NCI-H1105 (cell line): Measurements from ENCODE around the gene SHB.
A peak's percentile ranks its signal among the peaks of the same experiment; 100 is the strongest.

Experiments
- DNase-seq: peaks from one replicate; lab custom pipeline; 2025; lab: John Stamatoyannopoulos, UW

Gene SHB

DNA sequence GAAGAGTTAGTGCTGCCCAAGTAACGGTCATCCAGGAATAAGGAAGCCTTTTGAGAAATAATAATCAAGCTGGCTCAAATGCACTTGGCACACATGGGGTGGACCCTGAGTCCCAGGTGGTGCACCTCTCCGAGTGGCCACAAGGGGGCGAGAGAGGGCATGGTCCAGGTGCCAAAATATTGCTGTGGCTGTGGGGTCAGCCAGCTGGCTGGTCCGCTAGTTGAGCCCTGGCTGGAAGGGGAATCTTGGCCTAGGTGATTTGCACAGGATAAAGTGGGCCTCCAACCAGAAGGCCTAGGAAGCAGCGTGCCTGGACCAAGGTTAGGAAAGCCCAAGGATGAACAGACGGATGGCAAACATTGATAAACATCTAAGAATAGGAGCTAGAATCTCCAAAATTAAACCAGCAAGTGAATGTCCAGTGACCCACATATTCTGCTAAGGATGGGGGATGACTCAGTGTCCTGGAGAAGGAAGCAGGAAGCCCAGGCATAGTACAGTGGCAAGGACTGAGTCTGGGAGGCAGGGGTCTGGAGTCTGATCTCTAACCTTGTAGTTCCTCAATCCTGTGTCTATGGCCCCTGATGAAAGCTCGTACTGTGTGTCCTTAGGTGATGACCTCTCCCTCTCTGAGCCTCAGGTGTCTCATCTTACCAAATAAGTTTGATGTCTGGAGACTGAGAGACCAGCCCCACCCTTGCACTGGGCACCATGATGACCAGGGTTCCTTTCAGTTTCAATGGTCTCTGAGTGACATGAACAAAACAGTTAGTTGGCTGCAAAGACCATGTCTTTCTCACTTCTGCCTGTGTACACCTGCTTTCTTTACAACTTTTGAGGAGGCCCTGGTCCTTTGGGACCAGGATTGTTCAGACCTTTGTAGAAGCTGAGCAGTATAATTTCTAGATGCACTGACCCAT is 19.2 kb upstream of the SHB start:
- peak; percentile 41 for DNase-seq

- no peak for DNase-seq
These were observed 17.5 kb upstream of the SHB start for GRCh38 chr9:38086496-38086895.

GRCh38 chr9:38085308-38085707 is 16.3 kb upstream of the SHB start:
- DNase-seq = no peak

DNA sequence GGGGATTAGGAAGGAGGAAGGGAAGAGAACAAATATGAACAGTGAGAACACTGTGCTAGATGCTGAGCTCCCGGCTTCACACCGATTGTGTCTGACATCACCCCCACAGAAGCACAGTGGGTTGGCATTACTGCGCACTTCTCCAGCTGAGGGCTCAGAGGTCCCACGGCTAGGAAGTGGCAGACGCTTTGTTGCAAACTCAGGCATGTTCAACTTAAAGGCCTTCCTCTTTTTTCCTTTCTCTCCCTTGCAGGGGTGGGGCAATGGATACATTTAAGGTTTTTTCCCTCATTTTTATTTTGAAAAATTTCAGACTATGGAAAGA is 15.5 kb upstream of the SHB start:
- no peak for DNase-seq

GRCh38 chr9:38083858-38084555 is 15.0 kb upstream of the SHB start:
- no peak for DNase-seq

DNA sequence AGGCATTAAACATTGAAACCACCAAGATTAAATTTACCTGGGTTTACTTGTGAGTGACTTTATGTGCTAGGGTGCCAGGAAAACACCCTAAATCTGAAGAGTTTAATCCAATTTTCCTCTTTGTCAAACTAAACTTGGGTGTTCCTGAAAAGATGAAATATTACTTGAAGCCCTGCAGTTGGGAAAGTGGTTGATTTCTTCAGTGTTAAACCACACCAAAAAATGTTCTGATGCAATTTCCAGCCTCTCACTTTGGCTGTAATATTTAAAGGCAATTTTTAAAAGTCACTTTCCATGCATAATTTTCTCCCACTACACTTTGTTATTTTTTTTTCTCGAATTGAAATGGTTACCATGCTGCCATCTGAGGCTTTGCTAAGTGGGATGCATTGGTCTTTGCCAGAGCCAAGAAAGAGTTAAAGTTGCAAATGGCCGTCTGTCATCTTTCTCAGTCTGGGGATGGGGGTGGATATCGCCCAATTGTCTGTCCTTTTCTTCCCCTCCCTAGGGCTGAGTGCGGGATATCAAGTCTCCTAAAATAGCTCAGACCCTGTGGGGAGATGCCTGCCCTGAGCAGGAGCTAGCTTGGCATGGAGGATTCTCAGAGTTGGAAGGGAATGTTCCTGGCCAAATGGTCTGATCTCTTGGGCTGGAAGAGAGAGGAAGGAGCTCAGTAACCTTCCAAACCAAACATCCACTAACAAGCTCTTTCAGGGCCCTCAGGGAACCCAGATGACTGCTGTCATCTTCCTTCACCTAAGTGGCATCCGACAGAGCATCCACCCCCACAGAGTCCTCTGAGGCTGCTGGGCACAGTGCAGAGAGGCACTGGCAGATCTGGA is 13.6 kb upstream of the SHB start:
- DNase-seq = no peak

DNA sequence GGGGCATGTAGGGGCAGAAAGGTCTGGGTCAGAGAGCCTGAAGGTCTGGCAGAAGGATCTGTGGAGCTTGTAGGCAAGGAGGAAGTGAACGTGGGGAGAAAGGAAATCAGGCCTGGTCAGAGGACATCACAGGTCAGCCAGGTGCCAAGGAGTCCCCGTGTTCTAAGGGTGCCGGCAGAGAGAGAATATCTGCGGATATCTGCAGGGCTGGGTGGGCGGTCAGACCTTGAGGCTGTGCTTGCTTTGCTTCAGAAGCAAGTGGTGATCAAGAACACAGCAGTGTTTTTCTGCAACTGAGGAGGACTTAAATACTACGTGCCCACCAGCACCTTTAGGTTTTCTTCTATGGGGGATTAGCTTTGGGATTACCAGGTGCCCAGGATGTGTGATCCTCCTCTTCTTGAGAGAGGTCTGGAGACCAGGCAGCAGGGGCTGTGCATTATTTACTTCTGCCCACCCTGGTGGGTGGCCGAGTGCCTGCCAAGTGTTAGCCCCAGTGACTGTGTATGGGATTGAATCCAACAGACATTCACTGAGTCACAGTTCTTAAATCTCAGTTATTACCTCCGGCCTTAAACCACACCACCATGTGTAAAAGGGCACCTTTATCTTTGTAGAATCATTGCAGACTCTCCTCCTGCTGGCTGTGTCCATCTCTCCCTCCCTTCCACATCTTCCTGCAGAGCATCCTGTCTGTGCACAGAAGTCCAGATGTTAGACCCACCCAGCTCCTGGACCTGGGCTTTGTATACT is 12.5 kb upstream of the SHB start:
- DNase-seq = no peak

- no peak for DNase-seq
These were observed 10.5 kb upstream of the SHB start for GRCh38 chr9:38079461-38080031.

DNA sequence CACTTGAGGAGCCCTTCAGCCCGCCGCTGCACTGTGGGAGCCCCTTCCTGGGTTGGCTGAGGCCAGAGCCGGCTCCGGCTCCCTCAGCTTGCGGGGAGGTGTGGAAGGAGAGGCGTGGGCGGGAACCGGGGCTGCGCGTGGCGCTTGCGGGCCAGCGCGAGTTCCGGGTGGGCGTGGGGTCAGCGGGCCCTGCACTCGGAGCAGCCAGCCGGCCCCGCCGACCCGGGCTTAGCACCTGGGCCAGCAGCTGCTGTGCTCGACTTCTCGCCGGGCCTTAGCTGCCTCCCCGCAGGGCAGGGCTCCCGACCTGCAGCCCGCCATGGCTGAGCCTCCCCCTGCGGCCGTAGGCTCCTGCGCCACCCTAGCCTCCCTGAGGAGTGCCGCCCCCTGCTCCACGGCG is 6.2 kb upstream of the SHB start:
- no peak for DNase-seq

GRCh38 chr9:38074441-38074961 is 5.5 kb upstream of the SHB start:
- DNase-seq = no peak

DNA sequence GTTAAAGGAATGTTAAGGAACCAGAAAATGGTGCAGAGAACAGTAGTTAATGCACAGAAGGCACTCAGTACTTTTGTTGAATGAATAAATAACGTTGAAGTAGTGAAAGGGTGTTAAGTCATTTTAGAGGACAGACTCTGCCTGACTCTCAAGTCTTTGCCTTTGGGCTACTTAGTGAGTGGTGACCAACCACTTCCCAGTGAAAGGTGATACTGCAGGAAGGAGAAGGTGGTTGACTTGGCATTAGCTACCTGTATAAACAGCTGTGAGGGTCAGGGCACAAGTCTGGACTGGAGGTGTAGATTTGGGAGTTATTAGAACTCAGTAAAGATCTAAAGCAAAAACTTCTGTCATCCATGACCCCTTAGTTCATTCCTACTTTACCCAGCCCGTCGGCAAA is 4.9 kb upstream of the SHB start:
- DNase-seq = no peak

DNA sequence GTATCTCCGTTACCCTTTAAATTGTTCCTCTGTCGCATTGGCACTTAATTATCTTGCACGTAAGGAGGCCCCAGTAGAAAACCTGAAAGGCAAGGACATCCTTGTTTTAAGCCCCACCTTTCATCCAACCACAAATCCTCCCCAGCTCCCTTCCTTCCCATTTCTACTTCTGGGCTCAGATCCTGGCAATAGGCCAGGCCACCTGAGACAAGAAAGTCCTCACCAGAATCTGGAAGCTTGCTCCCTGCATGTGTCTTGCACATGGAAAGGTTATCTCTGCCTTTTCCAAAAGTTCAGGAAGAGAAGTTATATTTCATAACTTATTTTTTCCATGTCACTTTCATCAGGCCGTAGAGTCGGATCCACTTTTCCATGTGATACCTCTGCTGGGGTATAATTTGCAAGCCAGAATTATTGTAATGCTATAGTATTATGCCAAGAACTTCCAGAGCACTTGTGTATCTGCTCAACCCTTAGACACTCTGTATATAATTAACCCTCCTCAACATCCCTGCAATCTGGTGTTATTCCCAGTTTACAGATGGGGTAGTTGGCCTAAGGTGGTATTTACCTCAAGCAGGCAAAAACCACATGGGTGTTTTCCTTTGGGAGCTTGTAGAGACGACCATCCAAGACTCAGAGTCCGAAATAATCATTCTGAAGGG is 2.6 kb upstream of the SHB start:
- DNase-seq = no peak

GRCh38 chr9:38067859-38068681 is 957 bp downstream of the SHB start:
- no peak for DNase-seq

DNA sequence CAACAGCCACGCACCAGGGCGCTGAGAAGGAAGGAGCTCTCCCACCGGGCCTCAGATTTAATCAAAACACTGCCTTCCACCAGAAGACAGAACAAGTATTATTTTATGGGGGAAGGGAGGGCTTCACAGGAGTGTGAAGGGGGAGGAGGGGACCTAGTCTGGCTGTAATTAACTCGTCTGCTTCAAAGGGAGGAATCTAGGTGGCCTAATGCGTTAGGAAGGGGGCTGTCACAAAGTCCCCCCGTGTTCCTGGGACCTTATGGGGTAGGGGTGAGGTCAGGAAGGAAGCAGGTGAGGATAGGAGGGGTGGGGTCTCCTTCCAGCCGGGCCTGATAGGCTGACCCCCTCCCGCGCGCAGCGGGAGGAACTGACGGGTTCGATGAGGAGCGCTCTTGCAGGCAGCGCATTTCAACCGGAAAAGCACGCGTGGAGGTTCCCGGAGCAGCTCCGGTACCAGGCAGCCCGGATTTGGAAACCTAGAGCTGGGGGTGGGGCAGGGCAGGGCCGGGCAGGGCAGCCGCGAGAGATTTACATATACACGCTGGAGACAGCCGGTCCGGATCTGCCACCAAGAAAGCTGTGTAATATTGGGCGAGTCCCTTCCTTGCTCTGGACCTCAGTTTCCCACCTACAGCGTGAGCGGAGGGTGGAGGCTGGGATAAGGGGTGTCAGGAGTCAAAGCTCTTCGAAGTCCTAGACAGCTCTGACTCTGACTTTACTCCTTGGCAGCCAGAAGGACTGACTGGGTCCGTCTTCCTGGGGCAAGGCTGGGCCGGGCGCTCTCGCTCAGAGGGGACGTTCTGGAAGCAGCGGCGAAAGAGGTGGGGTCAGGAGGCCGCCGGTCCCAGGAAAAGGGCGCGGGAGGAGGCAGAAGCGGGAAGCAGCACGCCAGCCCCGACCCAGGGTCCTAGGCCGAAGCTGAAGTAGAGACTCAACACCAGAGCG is 1.8 kb downstream of the SHB start:
- no peak for DNase-seq

DNA sequence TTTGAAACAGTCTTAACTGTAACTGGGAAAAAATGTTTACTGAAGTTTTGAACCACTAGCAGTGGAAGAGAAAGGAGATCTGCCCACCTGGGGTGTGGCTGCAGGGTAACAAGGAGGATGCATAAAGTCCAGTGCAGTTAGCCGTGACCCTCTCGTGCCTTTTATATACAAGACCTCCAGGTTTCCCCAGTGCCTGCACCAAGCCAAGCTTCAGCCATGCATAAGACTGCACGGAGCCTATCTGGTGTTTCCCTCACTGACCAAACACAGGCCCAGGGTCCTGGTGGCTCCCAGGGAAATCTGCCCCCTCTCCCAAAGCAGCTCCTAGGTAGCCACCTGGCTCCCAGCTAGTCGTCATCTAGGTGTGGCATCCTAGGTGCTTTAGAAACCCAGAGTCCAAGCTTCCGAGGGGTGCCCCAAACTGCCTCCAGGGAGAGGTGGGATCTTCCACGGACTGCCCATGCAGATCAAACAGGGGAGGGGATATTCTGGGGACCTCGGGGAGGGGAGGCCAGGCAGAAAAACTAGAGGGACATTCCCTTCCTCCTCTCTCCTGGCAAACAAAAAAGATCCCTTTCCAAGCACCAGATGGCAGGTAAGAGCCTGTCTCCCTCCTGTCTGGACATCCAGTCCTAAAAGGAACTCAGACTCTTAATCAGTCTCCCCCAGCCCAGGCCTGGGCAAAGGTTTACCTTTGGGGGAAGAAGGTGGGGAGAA is 2.7 kb downstream of the SHB start:
- DNase-seq = peak; percentile 9

- no peak for DNase-seq
These were observed 3.5 kb downstream of the SHB start for GRCh38 chr9:38065369-38066075.

- DNase-seq = no peak
These were observed 4.1 kb downstream of the SHB start for GRCh38 chr9:38064842-38065368.
